AG04450 (cell line): ENCODE results near the gene CSE1L. TPM values are rescaled to one million over a fixed set of nuclear protein-coding genes. Genes with fewer than 3 reads are reported as not detected.

Experiments used
- CTCF ChIA-PET: fragments of 300-600, 350-600 bp; formaldehyde crosslinking; extraction: SDS; loops from one replicate; lab custom pipeline; 2022; ENCODE audit warnings: antibody characterized with exemption, inconsistent platforms; lab: Charles Lee
- POLR2A ChIA-PET: fragments of 350-600 bp; formaldehyde crosslinking; extraction: SDS; loops from one replicate; lab custom pipeline; 2021; ENCODE audit warnings: antibody characterized with exemption, inconsistent platforms; lab: Yijun Ruan, JAX
- DNase-seq: peaks from one replicate; pipeline ENCODE4 v3.0.0-alpha.2; 2011; ENCODE audit warnings: low read depth, low spot score
- H3K27ac ChIP-seq: one replicate; pipeline ENCODE4 v1.5.1; 2012; ENCODE audit warnings: low read depth, low read length, control low read depth
- H3K27me3 ChIP-seq: one replicate; pipeline ENCODE4 v1.6.0; 2012; ENCODE audit warnings: low read length; ENCODE audit not compliant: control insufficient read depth, insufficient read depth
- H3K4me3 ChIP-seq: 2 replicates; pipeline ENCODE4 v1.5.1; 2011; ENCODE audit warnings: mild to moderate bottlenecking, low read depth, low read length, control low read depth
- H3K9me3 ChIP-seq: 2 replicates; pipeline ENCODE4 v1.5.1; 2012; ENCODE audit warnings: low read length; ENCODE audit not compliant: control insufficient read depth, insufficient read depth
- polyA plus RNA-seq: library from polyadenylated mRNA; depleted of rRNA; stranded (reverse); fragments of >200 nt; gene quantifications from 2 replicates; pipeline ENCODE4 v1.2.3, GENCODE V29; 2011
- TF ChIP-seq, protein P1 (sequence below): IDR thresholded peaks from 2 replicates; pipeline ENCODE4 v1.5.1; 2011; ENCODE audit warnings: low read depth, low read length, control low read depth, inconsistent platforms

Gene CSE1L
- polyA plus RNA-seq, 1 experiment = 49.3 TPM

DNA sequence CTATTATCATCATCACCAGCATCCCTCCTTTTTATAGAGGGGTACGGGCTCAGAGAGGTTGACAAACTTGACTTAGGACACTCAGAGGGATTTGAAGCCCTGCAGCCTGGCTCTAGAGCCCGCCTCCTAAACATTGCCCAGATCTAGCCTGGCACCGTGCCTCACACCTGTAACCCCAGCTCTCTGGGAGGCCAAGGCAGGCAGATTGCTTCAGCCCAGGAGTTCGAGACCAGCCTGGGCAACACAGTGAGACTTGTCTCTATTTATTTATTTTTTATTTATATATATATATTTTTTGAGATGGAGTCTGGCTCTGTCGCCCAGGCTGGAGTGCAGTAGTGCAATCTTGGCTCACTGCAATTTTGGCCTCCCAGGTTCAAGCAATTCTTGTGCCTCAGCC is 6.3 kb upstream of the CSE1L start:
- no peaks in the 10 kb centered on the region for H3K27me3 ChIP-seq
- TF ChIP-seq, protein P1, sequence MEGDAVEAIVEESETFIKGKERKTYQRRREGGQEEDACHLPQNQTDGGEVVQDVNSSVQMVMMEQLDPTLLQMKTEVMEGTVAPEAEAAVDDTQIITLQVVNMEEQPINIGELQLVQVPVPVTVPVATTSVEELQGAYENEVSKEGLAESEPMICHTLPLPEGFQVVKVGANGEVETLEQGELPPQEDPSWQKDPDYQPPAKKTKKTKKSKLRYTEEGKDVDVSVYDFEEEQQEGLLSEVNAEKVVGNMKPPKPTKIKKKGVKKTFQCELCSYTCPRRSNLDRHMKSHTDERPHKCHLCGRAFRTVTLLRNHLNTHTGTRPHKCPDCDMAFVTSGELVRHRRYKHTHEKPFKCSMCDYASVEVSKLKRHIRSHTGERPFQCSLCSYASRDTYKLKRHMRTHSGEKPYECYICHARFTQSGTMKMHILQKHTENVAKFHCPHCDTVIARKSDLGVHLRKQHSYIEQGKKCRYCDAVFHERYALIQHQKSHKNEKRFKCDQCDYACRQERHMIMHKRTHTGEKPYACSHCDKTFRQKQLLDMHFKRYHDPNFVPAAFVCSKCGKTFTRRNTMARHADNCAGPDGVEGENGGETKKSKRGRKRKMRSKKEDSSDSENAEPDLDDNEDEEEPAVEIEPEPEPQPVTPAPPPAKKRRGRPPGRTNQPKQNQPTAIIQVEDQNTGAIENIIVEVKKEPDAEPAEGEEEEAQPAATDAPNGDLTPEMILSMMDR = no peak
- no peak for DNase-seq
- H3K27ac ChIP-seq = no peak overlapping the region
- ChIA-PET CTCF (no interaction called here), POLR2A (no interaction called here)
- no peaks in the 10 kb centered on the region for H3K9me3 ChIP-seq
- no peak overlapping the region for H3K4me3 ChIP-seq

DNA sequence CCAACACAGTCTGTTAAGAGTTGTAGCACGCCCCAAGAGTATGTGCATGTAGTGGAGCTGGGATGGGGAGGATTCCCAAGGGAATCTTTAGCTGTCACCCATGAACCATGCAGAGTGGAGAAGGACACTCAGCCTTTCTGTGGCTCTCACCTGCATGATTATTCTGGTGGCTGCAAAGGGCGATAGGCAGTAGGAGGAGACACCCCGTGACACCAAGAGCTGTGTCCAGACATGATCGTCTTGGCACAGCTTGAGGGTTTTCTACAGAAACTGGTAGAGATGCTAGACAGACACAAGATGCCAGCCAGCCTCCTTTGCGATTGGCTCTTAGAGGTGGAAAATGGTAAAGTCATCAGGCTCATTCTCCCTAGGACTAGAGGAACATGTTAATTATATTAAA is 3.1 kb upstream of the CSE1L start:
- Histone ChIP-seq H3K4me3 (no peak overlapping the region), H3K9me3 (no peaks in the 10 kb centered on the region; the same call in 1 of the 2 replicates), H3K27me3 (no peaks in the 10 kb centered on the region), H3K27ac (no peak overlapping the region)
- DNase-seq = no peak
- TF ChIP-seq, protein P1 = no peak
- ChIA-PET CTCF (no interaction called here), POLR2A (no interaction called here)

DNA sequence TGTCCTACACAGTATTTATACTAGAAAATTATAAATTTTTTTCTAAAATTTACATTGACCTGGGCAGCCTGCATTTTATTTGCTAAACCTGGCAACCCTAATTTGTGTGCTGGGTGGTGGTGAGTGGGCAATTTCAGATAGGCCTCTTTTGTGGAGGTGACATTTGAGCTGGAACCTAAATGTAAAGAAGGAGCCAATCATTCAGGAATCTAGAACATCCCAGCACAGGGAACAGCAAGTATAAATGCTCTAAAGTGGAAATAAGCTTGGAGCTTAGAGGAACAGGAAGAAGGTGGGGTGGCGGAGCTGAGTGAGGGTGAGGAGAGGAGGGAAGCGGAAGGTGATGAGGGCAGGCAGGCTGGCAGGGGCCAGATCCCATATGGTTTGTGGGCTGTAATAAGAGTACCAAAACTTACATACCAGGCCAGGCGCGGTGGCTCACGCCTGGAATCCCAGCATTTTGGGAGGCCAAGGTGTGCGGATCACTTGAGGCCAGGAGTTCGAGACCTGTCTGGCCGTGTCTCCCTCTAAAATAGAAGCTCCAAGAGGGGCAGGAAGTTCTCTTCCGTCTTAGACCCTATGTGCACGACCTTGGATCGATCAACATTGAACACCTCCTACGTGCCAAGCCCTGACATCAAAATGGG is 549 bp upstream of the CSE1L start:
- CTCF ChIA-PET = interaction anchor here (2.3 kb wide), 1 partner anchor 172 kb away, joined by 6 read pairs; no protein-coding TSS in a partner anchor
- Histone ChIP-seq H3K4me3 (peak overlapping the region; percentile 100), H3K27ac (peak overlapping the region; percentile 82), H3K9me3 (no peaks in the 10 kb centered on the region; the same call in 1 of the 2 replicates), H3K27me3 (no peaks in the 10 kb centered on the region)
- TF ChIP-seq, protein P1 = no peak
- POLR2A ChIA-PET = interaction anchor here (0.6 kb wide), 1 partner anchor 26 kb away, joined by 4 read pairs; no protein-coding TSS in a partner anchor
- DNase-seq = no peak

DNA sequence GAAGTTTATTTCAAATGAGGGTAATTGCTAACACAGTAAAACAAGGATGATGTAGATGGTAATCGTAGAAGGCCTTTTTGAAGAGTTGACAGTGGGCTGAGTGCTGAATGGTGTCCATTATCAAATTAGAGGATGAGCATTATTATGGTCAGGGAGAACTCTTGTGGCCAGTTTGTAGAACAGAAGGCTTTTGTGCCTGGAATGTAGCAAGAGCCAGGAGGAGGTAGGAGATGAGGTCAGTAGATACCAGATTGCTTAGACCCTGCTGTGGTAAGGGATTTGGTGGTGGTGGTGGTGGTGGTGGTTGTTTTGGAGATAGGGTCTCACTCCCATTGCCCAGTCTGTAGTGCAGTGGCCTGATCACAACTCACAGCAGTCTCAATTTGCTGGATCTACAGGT is 6.2 kb downstream of the CSE1L start:
- Histone ChIP-seq H3K4me3 (no peak overlapping the region), H3K27ac (no peak overlapping the region), H3K9me3 (no peaks in the 10 kb centered on the region), H3K27me3 (no peaks in the 10 kb centered on the region)
- TF ChIP-seq, protein P1 = no peak
- ChIA-PET POLR2A (no interaction called here), CTCF (interaction anchor here (0.6 kb wide), 1 partner anchor 56 kb away, joined by 3 read pairs; no protein-coding TSS in a partner anchor)
- no peak for DNase-seq

DNA sequence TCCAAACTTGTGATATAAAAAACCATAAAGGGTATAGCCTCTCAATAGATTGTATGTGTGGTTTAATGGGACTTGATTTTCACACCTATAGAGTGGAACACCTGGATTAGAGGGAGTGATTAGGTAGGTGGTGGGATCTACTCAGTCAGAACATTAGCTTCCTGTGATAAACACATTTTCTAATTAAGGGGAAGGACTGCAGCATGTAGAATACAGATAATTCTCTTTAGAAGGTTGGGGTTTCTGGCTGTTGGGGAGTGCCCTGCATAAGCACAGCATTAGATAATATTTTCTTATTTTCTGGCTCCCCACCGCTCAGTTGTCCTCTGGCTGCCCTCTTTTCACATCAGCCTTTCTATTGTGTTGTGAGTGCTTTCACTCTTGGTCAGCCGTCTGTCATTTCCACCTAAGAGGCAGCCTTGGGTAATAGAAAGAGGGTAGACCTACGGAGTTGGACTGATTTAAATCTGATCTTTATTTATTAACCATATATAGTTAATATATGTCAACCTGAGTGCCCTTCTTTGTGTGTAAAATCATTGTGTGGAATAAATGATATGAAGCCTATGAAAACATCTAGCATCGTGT is 8.0 kb downstream of the CSE1L start:
- ChIA-PET CTCF (interaction anchor here (0.6 kb wide), 1 partner anchor 149 kb away, joined by 11 read pairs; no protein-coding TSS in a partner anchor), POLR2A (no interaction called here)
- DNase-seq = no peak
- TF ChIP-seq, protein P1 = no peak
- H3K27ac ChIP-seq = no peak overlapping the region
- no peak overlapping the region for H3K4me3 ChIP-seq
- no peaks in the 10 kb centered on the region for H3K9me3 ChIP-seq
- no peaks in the 10 kb centered on the region for H3K27me3 ChIP-seq
